IMR-90 (cell line): Measurements from ENCODE around the gene CLDN4. TPM values are rescaled to one million over a fixed set of nuclear protein-coding genes. Genes with fewer than 3 reads are reported as not detected.

Source experiments
- ATAC-seq: fragments of 200-7000 bp; cut with Tn5 transposase; 2 replicates; pipeline ENCODE4 v1.9.1; 2020; ENCODE audit warnings: low read depth, mild to moderate bottlenecking, moderate library complexity
- BruUV-seq: library from RNA; stranded (reverse); fragments of 400-500 nt; replicated peaks from 2 replicates; lab custom pipeline; 2021; lab: Mats Ljungman, UMichigan
- CTCF ChIA-PET: fragments of 300-600 bp; formaldehyde crosslinking; extraction: SDS; loops from one replicate; lab custom pipeline; 2021; ENCODE audit warnings: antibody characterized with exemption; lab: Yijun Ruan, JAX
- POLR2A ChIA-PET: fragments of 300-600 bp; sonication (Branson Sonifier 250); formaldehyde crosslinking; loops from one replicate; lab custom pipeline; 2022; ENCODE audit warnings: antibody characterized with exemption; ENCODE audit not compliant: unreplicated experiment; lab: Charles Lee
- DNase-seq: peaks from one replicate; pipeline ENCODE4 v3.0.0; 2013
- H2AFZ ChIP-seq: replicated peaks from 2 replicates; pipeline ENCODE3; 2013; ENCODE audit warnings: low read length, mild to moderate bottlenecking; ENCODE audit not compliant: poor library complexity
- H2AK5ac ChIP-seq: 2 replicates; pipeline ENCODE4 v1.6.1; 2013; ENCODE audit warnings: low read depth, low read length, inconsistent platforms
- H2AK9ac ChIP-seq: replicated peaks from 2 replicates; pipeline ENCODE3; 2013; ENCODE audit warnings: mild to moderate bottlenecking, low read depth, low read length, moderate library complexity; ENCODE audit not compliant: poor library complexity
- H2BK120ac ChIP-seq: 2 replicates; pipeline ENCODE4 v1.6.1; 2013; ENCODE audit warnings: low read depth, low read length, inconsistent platforms
- H2BK15ac ChIP-seq: 3 replicates; pipeline ENCODE4 v1.6.1; 2013; ENCODE audit warnings: low read depth, low read length, inconsistent platforms
- H2BK20ac ChIP-seq: 2 replicates; pipeline ENCODE4 v1.6.1; 2013; ENCODE audit warnings: low read depth, mild to moderate bottlenecking, inconsistent platforms, low read length, moderate library complexity
- H2BK5ac ChIP-seq: 2 replicates; pipeline ENCODE4 v1.6.1; 2013; ENCODE audit warnings: mild to moderate bottlenecking, low read depth, low read length, inconsistent platforms; ENCODE audit not compliant: poor library complexity, severe bottlenecking
- H3K14ac ChIP-seq: replicated peaks from 2 replicates; pipeline ENCODE4 v1.6.1; 2013; ENCODE audit warnings: low read depth, low read length, inconsistent platforms
- H3K18ac ChIP-seq: 2 replicates; pipeline ENCODE4 v1.6.1; 2013; ENCODE audit warnings: low read depth, low read length, control low read depth
- H3K23ac ChIP-seq: 2 replicates; pipeline ENCODE4 v1.6.1; 2013; ENCODE audit warnings: low read depth, low read length, inconsistent platforms
- H3K27ac ChIP-seq: 2 replicates; pipeline ENCODE4 v1.5.1; 2013; ENCODE audit warnings: mild to moderate bottlenecking, control low read depth, low read length; ENCODE audit not compliant: insufficient read depth
- H3K27me3 ChIP-seq: 2 replicates; pipeline ENCODE4 v1.6.1; 2013; ENCODE audit warnings: low read length; ENCODE audit not compliant: control insufficient read depth, insufficient read depth
- H3K36me3 ChIP-seq: 2 replicates; pipeline ENCODE4 v1.6.1; 2013; ENCODE audit warnings: low read length, mixed read lengths; ENCODE audit not compliant: control insufficient read depth, insufficient read depth
- H3K4ac ChIP-seq: 2 replicates; pipeline ENCODE4 v1.6.1; 2013; ENCODE audit warnings: low read depth, low read length, inconsistent platforms
- H3K4me1 ChIP-seq: 2 replicates; pipeline ENCODE4 v1.6.1; 2013; ENCODE audit warnings: low read length, mixed read lengths; ENCODE audit not compliant: control insufficient read depth, insufficient read depth
- H3K4me2 ChIP-seq: 2 replicates; pipeline ENCODE4 v1.6.1; 2013; ENCODE audit warnings: low read depth, mild to moderate bottlenecking, control low read depth, low read length, moderate library complexity
- H3K4me3 ChIP-seq: 2 replicates; pipeline ENCODE4 v1.5.1; 2013; ENCODE audit warnings: low read depth, mild to moderate bottlenecking, control low read depth, low read length, moderate library complexity; ENCODE audit not compliant: insufficient read depth
- H3K56ac ChIP-seq: 2 replicates; pipeline ENCODE4 v1.6.1; 2013; ENCODE audit warnings: low read length, inconsistent platforms; ENCODE audit not compliant: insufficient read depth; ENCODE audit errors: extremely low read depth
- H3K79me1 ChIP-seq, 2 experiments: 2 replicates each; pipeline ENCODE4 v1.6.1; 2013; ENCODE audit warnings: low read length in 2 of 2, inconsistent platforms in 1 of 2, low read depth in 1 of 2
- H3K9ac ChIP-seq: 2 replicates; pipeline ENCODE4 v1.6.1; 2013; ENCODE audit warnings: low read depth, low read length, control low read depth
- H3K9me1 ChIP-seq: 2 replicates; pipeline ENCODE4 v1.6.1; 2013; ENCODE audit warnings: low read length, inconsistent platforms; ENCODE audit not compliant: insufficient read depth
- H3K9me3 ChIP-seq: 2 replicates; pipeline ENCODE4 v1.6.1; 2013; ENCODE audit warnings: low read length; ENCODE audit not compliant: control insufficient read depth, insufficient read depth
- H4K20me1 ChIP-seq: 2 replicates; pipeline ENCODE4 v1.6.1; 2013; ENCODE audit warnings: low read length, inconsistent platforms; ENCODE audit not compliant: insufficient read depth
- H4K5ac ChIP-seq: 2 replicates; pipeline ENCODE4 v1.6.1; 2013; ENCODE audit warnings: mild to moderate bottlenecking, low read depth, low read length, control low read depth
- H4K8ac ChIP-seq, 2 experiments: 2 replicates each; pipeline ENCODE4 v1.6.1; 2013; ENCODE audit warnings: low read depth in 2 of 2, low read length in 2 of 2, control low read depth in 1 of 2, inconsistent platforms in 1 of 2
- H4K91ac ChIP-seq: 2 replicates; pipeline ENCODE4 v1.6.1; 2013; ENCODE audit warnings: low read depth, low read length, inconsistent platforms; ENCODE audit not compliant: insufficient read depth
- BHLHE40 ChIP-seq: fragments of 150-350 bp; IDR thresholded peaks from 2 replicates; pipeline ENCODE4 v1.6.1; 2016; ENCODE audit warnings: mild to moderate bottlenecking, low read depth, low read length
- CEBPB ChIP-seq: IDR thresholded peaks from 2 replicates; pipeline ENCODE4 v1.6.1; 2012; ENCODE audit warnings: low read depth, low read length, improper control_type of control experiment
- CTCF ChIP-seq: conservative IDR thresholded peaks from 2 replicates; pipeline ENCODE4 v1.5.1; 2012; ENCODE audit warnings: mild to moderate bottlenecking, low read depth, low read length, improper control_type of control experiment
- ELK1 ChIP-seq: fragments of 150-350 bp; IDR thresholded peaks from 2 replicates; pipeline ENCODE4 v1.6.1; 2016; ENCODE audit warnings: low read depth, mild to moderate bottlenecking, low read length, moderate library complexity, borderline replicate concordance
- FOS ChIP-seq: fragments of 150-350 bp; IDR thresholded peaks from 2 replicates; pipeline ENCODE4 v1.6.1; 2016; ENCODE audit warnings: low read depth, low read length
- MAFK ChIP-seq: IDR thresholded peaks from 2 replicates; pipeline ENCODE4 v1.6.1; 2012; ENCODE audit warnings: low read depth, low read length, improper control_type of control experiment
- MXI1 ChIP-seq: IDR thresholded peaks from 2 replicates; pipeline ENCODE4 v1.6.1; 2012; ENCODE audit warnings: low read depth, mild to moderate bottlenecking, low read length, moderate library complexity, borderline replicate concordance
- NFE2L2 ChIP-seq: fragments of 150-350 bp; IDR thresholded peaks from 2 replicates; pipeline ENCODE4 v1.6.1; 2016; ENCODE audit warnings: low read depth, mild to moderate bottlenecking, low read length
- POLR2A ChIP-seq: IDR thresholded peaks from 2 replicates; pipeline ENCODE4 v1.6.1; 2012; ENCODE audit warnings: mild to moderate bottlenecking, low read depth, low read length
- RCOR1 ChIP-seq: IDR thresholded peaks from 2 replicates; pipeline ENCODE4 v1.6.1; 2012; ENCODE audit warnings: mild to moderate bottlenecking, low read length, improper control_type of control experiment; ENCODE audit not compliant: insufficient replicate concordance
- USF2 ChIP-seq: fragments of 150-350 bp; IDR thresholded peaks from 2 replicates; pipeline ENCODE4 v1.6.1; 2017; ENCODE audit warnings: mild to moderate bottlenecking, antibody characterized with exemption, low read length, low read depth
- WGBS, 2 experiments: methylation state at CpG; one replicate each; pipeline versions ENCODE4 v1.1.5 to v1.1.7; 2013; ENCODE audit warnings: missing lambda C conversion rate in 2 of 2; ENCODE audit not compliant: insufficient read length in 1 of 2; ENCODE audit errors: extremely low coverage in 2 of 2; 5-methylcytosine and 5-hydroxymethylcytosine counted together
- dilution Hi-C: fragments of 300-500 bp; cut with HindIII; formaldehyde crosslinking; loops from one replicate; pipeline ENCODE4 v1.14.3; 2018; ENCODE audit warnings: low sequenced_read_pairs; ENCODE audit not compliant: unreplicated experiment
- in situ Hi-C: fragments of 300-500 bp; cut with MboI; formaldehyde crosslinking; loops from 3 replicates; pipeline ENCODE4 v1.14.3; 2019; ENCODE audit warnings: low sequenced_read_pairs, inconsistent platforms, mixed read lengths
- intact Hi-C: fragments of 100-400 bp; cut with micrococcal nuclease; formaldehyde crosslinking; loops from 2 replicates; pipeline ENCODE4 v1.10.0; 2022
- polyA plus RNA-seq, 3 experiments: library from polyadenylated mRNA; depleted of rRNA; stranded (reverse); fragments of >200 nt; gene quantifications; 2 replicates each; pipeline ENCODE4 v1.2.3, GENCODE V29; 2012; ENCODE audit warnings: low replicate concordance in 1 of 3
- total RNA-seq: library from RNA; depleted of rRNA; stranded (reverse); fragments of >200 nt; gene quantifications from 2 replicates; pipeline ENCODE4 v1.2.3, GENCODE V29; 2012

CLDN4 gene
- total and polyA plus RNA-seq, 2 of the 4 experiments (the other 2 are of a cell fraction): 2.9 to 4.4 TPM

GRCh38 chr7:73831834-73832651, 1.2 kb downstream of the CLDN4 start:
- TF ChIP-seq MAFK: no peak
- no peak for TF ChIP-seq FOS
- no peak for TF ChIP-seq BHLHE40
- no peak for TF ChIP-seq CTCF
- TF ChIP-seq RCOR1: no peak
- TF ChIP-seq MXI1: no peak
- TF ChIP-seq ELK1: no peak
- no peak for TF ChIP-seq USF2
- no peak for TF ChIP-seq POLR2A
- TF ChIP-seq NFE2L2: no peak
- TF ChIP-seq CEBPB: no peak
- Histone ChIP-seq H2AFZ (peak overlapping the region; percentile 81), H3K4me2 (no peak overlapping the region), H3K56ac (no peak overlapping the region), H3K9ac (no peak overlapping the region), H3K4ac (peak overlapping the region; percentile 72), H4K5ac (no peak overlapping the region), H3K14ac (peak overlapping the region; percentile 51; the same call in 1 of the 2 replicates), H3K23ac (peak overlapping the region; percentile 78), H2BK5ac (peak overlapping the region; percentile 35), H2AK5ac (peak overlapping the region; percentile 58), H2BK20ac (no peak overlapping the region; the same call in 1 of the 2 replicates), H4K20me1 (no peaks in the 10 kb centered on the region), H2AK9ac (peak overlapping the region; percentile 90), H3K4me3 (no peak overlapping the region), H3K36me3 (no peaks in the 10 kb centered on the region), H2BK120ac (peak overlapping the region; percentile 77; the same call in 1 of the 2 replicates), H3K9me3 (no peaks in the 10 kb centered on the region), H4K8ac (peak overlapping the region in 1 of 2 experiments; percentile 47; a peak in 2 of 4 replicates), H3K4me1 (peaks cover 11% of the 10 kb centered on the region), H3K79me1 (peaks cover 0 to 11% of the 10 kb centered on the region in 2 experiments; a peak in 1 of 4 replicates), H3K18ac (no peak overlapping the region), H2BK15ac (peak overlapping the region; percentile 40; the same call in 1 of the 3 replicates), H3K27ac (no peak overlapping the region), H3K27me3 (no peaks in the 10 kb centered on the region), H3K9me1 (peaks cover 31% of the 10 kb centered on the region), H4K91ac (peak overlapping the region; percentile 49)
- ChIA-PET CTCF (no interaction called here), POLR2A (no interaction called here)
- BruUV-seq: no TSS peak
- dilution Hi-C loops (no loop called here), in situ Hi-C loops (no loop called here), intact Hi-C loops (no loop called here)
- ATAC-seq (no peak), DNase-seq (no peak)
- WGBS, 2 experiments: 55% methylated on average over 6 of the region's 16 CpGs; no CpG with 5 or more reads in 1 of the 2 experiments
